Activated naive CD4-positive, alpha-beta T cell treated with anti-CD3 and anti-CD28 coated beads for 36 hours (primary cell): Measurements from ENCODE around the gene ACBD6. TPM values are rescaled to one million over a fixed set of nuclear protein-coding genes. Genes with fewer than 3 reads are reported as not detected.

Experiments
- CTCF ChIA-PET: fragments of 350-600 bp; sonication (Branson Sonifier 250); formaldehyde crosslinking; loops from one replicate; lab custom pipeline; 2021; ENCODE audit warnings: antibody characterized with exemption; lab: Charles Lee
- DNase-seq: peaks from one replicate; pipeline ENCODE4 v3.0.0-alpha.2; 2020
- H3K27ac Mint-ChIP-seq: one replicate; pipeline ENCODE4 v1.8.0; 2021; ENCODE audit warnings: mild to moderate bottlenecking, mixed read lengths
- H3K27me3 Mint-ChIP-seq: one replicate; pipeline ENCODE4 v1.8.0; 2021; ENCODE audit warnings: low read depth, mixed read lengths
- H3K36me3 Mint-ChIP-seq: one replicate; pipeline ENCODE4 v1.8.0; 2021; ENCODE audit warnings: low read depth, mixed read lengths
- H3K4me1 Mint-ChIP-seq: one replicate; pipeline ENCODE4 v1.8.0; 2021; ENCODE audit warnings: low read depth, mixed read lengths
- H3K4me3 Mint-ChIP-seq: one replicate; pipeline ENCODE4 v1.8.0; 2021; ENCODE audit warnings: mild to moderate bottlenecking, moderate library complexity, mixed read lengths
- H3K9me3 Mint-ChIP-seq: one replicate; pipeline ENCODE4 v1.8.0; 2021; ENCODE audit warnings: mixed read lengths
- intact Hi-C: fragments of 100-400 bp; cut with micrococcal nuclease; formaldehyde crosslinking; loops from one replicate; pipeline ENCODE4 v1.15.1; 2023
- total RNA-seq, 2 experiments: library from RNA; stranded (reverse); gene quantifications; one replicate each; pipeline ENCODE4 v1.2.3, GENCODE V29; 2021

The ACBD6 gene
- total RNA-seq, 2 experiments from 2014 or later, result 31.1 to 32.9 TPM

GRCh38 chr1:180279651-180280050 lies 222.7 kb downstream of the ACBD6 start:
- intact Hi-C loops, result no loop called here
- CTCF ChIA-PET, result interaction anchor here (0.7 kb wide), 1 partner anchor 35 kb away, joined by 4 read pairs; no protein-coding TSS in a partner anchor
- Mint-ChIP-seq H3K36me3 (peaks cover 25% of the 10 kb centered on the region), H3K4me1 (no peaks in the 10 kb centered on the region), H3K4me3 (no peak overlapping the region), H3K27ac (no peak overlapping the region), H3K9me3 (no peaks in the 10 kb centered on the region), H3K27me3 (no peaks in the 10 kb centered on the region)
- DNase-seq, result no peak

GRCh38 chr1:180278596-180279395 lies 223.6 kb downstream of the ACBD6 start:
- Mint-ChIP-seq H3K27me3 (no peaks in the 10 kb centered on the region), H3K4me1 (no peaks in the 10 kb centered on the region), H3K27ac (no peak overlapping the region), H3K4me3 (no peak overlapping the region), H3K36me3 (peaks cover 17% of the 10 kb centered on the region), H3K9me3 (no peaks in the 10 kb centered on the region)
- intact Hi-C loops, result no loop called here
- CTCF ChIA-PET, result interaction anchor here (0.9 kb wide), 1 partner anchor 26 kb away, joined by 3 read pairs; no protein-coding TSS in a partner anchor
- DNase-seq, result no peak

GRCh38 chr1:180278194-180278515 lies 224.2 kb downstream of the ACBD6 start:
- Mint-ChIP-seq H3K27ac (no peak overlapping the region), H3K9me3 (no peaks in the 10 kb centered on the region), H3K4me3 (no peak overlapping the region), H3K4me1 (no peaks in the 10 kb centered on the region), H3K36me3 (peaks cover 17% of the 10 kb centered on the region), H3K27me3 (no peaks in the 10 kb centered on the region)
- DNase-seq, result no peak
- intact Hi-C loops, result no loop called here
- CTCF ChIA-PET, result interaction anchor here (0.9 kb wide), 1 partner anchor 25 kb away, joined by 3 read pairs; no protein-coding TSS in a partner anchor

GRCh38 chr1:180277476-180278193 lies 224.7 kb downstream of the ACBD6 start:
- Mint-ChIP-seq H3K27me3 (no peaks in the 10 kb centered on the region), H3K9me3 (no peaks in the 10 kb centered on the region), H3K4me3 (no peak overlapping the region), H3K27ac (no peak overlapping the region), H3K36me3 (peaks cover 16% of the 10 kb centered on the region), H3K4me1 (no peaks in the 10 kb centered on the region)
- CTCF ChIA-PET, result interaction anchor here (0.7 to 1.3 kb wide), 3 partner anchors 11 to 24 kb away, joined by 3 read pairs; no protein-coding TSS in a partner anchor
- no peak for DNase-seq
- intact Hi-C loops, result no loop called here

GRCh38 chr1:180275726-180276125 lies 226.7 kb downstream of the ACBD6 start:
- Mint-ChIP-seq H3K36me3 (peaks cover 12% of the 10 kb centered on the region), H3K4me1 (no peaks in the 10 kb centered on the region), H3K27me3 (no peaks in the 10 kb centered on the region), H3K9me3 (no peaks in the 10 kb centered on the region), H3K4me3 (no peak overlapping the region), H3K27ac (no peak overlapping the region)
- CTCF ChIA-PET, result no interaction called here
- DNase-seq, result no peak
- intact Hi-C loops, result no loop called here

GRCh38 chr1:180274221-180274620 lies 228.2 kb downstream of the ACBD6 start:
- Mint-ChIP-seq H3K36me3 (peaks cover 12% of the 10 kb centered on the region), H3K9me3 (no peaks in the 10 kb centered on the region), H3K4me3 (no peak overlapping the region), H3K27ac (no peak overlapping the region), H3K27me3 (no peaks in the 10 kb centered on the region), H3K4me1 (no peaks in the 10 kb centered on the region)
- CTCF ChIA-PET, result interaction anchor here (1.8 kb wide), 1 partner anchor 20 kb away, joined by 9 read pairs; no protein-coding TSS in a partner anchor
- intact Hi-C loops, result no loop called here
- no peak for DNase-seq

- CTCF ChIA-PET, result interaction anchor here (1.4 to 1.8 kb wide), 2 partner anchors 19 to 205 kb away, joined by 5 to 9 read pairs; no protein-coding TSS in a partner anchor
- peaks cover 4% of the 10 kb centered on the region for H3K36me3 Mint-ChIP-seq
- no peaks in the 10 kb centered on the region for H3K27me3 Mint-ChIP-seq
- no peaks in the 10 kb centered on the region for H3K4me1 Mint-ChIP-seq
- no peaks in the 10 kb centered on the region for H3K9me3 Mint-ChIP-seq
- DNase-seq, result no peak
- H3K27ac Mint-ChIP-seq, result no peak overlapping the region
- H3K4me3 Mint-ChIP-seq, result no peak overlapping the region
- intact Hi-C loops, result no loop called here
Observed at GRCh38 chr1:180273066-180273465, 229.3 kb downstream of the ACBD6 start.

GRCh38 chr1:180272395-180272794 lies 230.0 kb downstream of the ACBD6 start:
- H3K27me3 Mint-ChIP-seq, result no peaks in the 10 kb centered on the region
- H3K9me3 Mint-ChIP-seq, result no peaks in the 10 kb centered on the region
- peaks cover 4% of the 10 kb centered on the region for H3K36me3 Mint-ChIP-seq
- no peak overlapping the region for H3K27ac Mint-ChIP-seq
- DNase-seq, result no peak
- intact Hi-C loops, result no loop called here
- H3K4me3 Mint-ChIP-seq, result no peak overlapping the region
- CTCF ChIA-PET, result interaction anchor here (1.4 to 1.8 kb wide), 2 partner anchors 18 to 206 kb away, joined by 5 to 9 read pairs; no protein-coding TSS in a partner anchor
- H3K4me1 Mint-ChIP-seq, result no peaks in the 10 kb centered on the region

- intact Hi-C loops, result no loop called here
- CTCF ChIA-PET, result interaction anchor here (1.0 to 1.1 kb wide), 2 partner anchors 18 to 194 kb away, joined by 3 to 6 read pairs; no protein-coding TSS in a partner anchor
Observed at GRCh38 chr1:180271272-180272255, 230.8 kb downstream of the ACBD6 start.

GRCh38 chr1:180270530-180271271 lies 231.7 kb downstream of the ACBD6 start:
- CTCF ChIA-PET, result interaction anchor here (1.0 to 1.1 kb wide), 2 partner anchors 17 to 195 kb away, joined by 3 to 6 read pairs; no protein-coding TSS in a partner anchor
- no peak overlapping the region for H3K27ac Mint-ChIP-seq
- DNase-seq, result no peak
- no peaks in the 10 kb centered on the region for H3K27me3 Mint-ChIP-seq
- no peaks in the 10 kb centered on the region for H3K4me1 Mint-ChIP-seq
- H3K9me3 Mint-ChIP-seq, result no peaks in the 10 kb centered on the region
- intact Hi-C loops, result no loop called here
- peaks cover 4% of the 10 kb centered on the region for H3K36me3 Mint-ChIP-seq
- H3K4me3 Mint-ChIP-seq, result no peak overlapping the region

More at GRCh38 chr1:180271272-180272255, 230.8 kb downstream of the ACBD6 start:
- no peaks in the 10 kb centered on the region for H3K27me3 Mint-ChIP-seq
- H3K9me3 Mint-ChIP-seq, result no peaks in the 10 kb centered on the region
- peaks cover 4% of the 10 kb centered on the region for H3K36me3 Mint-ChIP-seq
- H3K4me1 Mint-ChIP-seq, result no peaks in the 10 kb centered on the region
- H3K27ac Mint-ChIP-seq, result no peak overlapping the region
- H3K4me3 Mint-ChIP-seq, result no peak overlapping the region
- no peak for DNase-seq
